Measurements from ENCODE around the gene BCL2L13.

DNA sequence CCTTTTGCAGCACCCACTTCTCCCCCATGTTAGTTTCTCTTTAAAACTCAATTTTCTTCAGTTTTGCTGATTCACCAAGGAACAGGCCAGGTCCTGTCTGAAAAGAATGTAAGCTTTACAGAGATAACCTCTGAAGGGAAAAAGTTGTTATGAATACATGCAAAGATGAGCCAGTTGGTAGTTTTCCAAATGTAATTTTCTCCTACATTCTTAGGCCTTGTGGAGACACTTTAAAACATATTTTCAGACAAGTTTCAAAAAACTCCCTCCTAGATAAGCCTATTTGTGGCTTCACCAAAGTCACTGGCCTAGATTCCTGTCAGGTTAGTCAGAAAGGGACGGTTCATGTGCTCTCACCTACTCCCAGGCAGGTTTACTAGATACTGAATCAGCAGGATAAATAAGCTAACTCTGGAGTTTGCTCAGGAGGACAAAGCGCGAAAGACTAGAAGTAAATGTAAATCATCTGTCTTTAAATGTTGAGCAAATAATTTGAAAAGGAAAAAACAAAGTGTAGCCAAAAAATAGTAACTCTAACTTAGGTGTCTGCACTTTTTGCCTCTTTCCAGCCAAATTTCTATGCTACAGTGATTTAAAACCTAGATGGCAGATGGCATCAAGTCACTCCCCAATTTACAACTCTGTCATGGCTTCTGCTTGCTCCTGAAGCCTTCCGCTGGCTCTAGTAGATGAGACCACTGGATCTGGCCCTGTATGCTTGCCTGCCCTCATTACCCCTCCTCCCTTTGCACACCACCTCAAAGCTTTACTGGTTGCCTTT, 5.2 kb upstream of the BCL2L13 start:
- TF ChIP-seq POLR2A (IDR thresholded peaks at IDR 0.05) = no peak
- TF ChIP-seq, protein P1, sequence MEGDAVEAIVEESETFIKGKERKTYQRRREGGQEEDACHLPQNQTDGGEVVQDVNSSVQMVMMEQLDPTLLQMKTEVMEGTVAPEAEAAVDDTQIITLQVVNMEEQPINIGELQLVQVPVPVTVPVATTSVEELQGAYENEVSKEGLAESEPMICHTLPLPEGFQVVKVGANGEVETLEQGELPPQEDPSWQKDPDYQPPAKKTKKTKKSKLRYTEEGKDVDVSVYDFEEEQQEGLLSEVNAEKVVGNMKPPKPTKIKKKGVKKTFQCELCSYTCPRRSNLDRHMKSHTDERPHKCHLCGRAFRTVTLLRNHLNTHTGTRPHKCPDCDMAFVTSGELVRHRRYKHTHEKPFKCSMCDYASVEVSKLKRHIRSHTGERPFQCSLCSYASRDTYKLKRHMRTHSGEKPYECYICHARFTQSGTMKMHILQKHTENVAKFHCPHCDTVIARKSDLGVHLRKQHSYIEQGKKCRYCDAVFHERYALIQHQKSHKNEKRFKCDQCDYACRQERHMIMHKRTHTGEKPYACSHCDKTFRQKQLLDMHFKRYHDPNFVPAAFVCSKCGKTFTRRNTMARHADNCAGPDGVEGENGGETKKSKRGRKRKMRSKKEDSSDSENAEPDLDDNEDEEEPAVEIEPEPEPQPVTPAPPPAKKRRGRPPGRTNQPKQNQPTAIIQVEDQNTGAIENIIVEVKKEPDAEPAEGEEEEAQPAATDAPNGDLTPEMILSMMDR (IDR thresholded peaks at IDR 0.05) = no peak
- no peak for TF ChIP-seq POLR2AphosphoS5 (IDR thresholded peaks at IDR 0.05)
- no peak for TF ChIP-seq EP300 (IDR thresholded peaks at IDR 0.05)
